OCI-M2 (cell line): ENCODE measurements around the gene VCPKMT.
"Not testable (repeated sequence)": the region's sequence is repeated elsewhere in the genome, so short reads cannot be mapped to it uniquely, and the experiment has no call there.

Source experiments
- DNase-seq: peaks from one replicate; lab custom pipeline; 2025; ENCODE audit not compliant: unreplicated experiment; lab: John Stamatoyannopoulos, UW

The VCPKMT gene

DNA sequence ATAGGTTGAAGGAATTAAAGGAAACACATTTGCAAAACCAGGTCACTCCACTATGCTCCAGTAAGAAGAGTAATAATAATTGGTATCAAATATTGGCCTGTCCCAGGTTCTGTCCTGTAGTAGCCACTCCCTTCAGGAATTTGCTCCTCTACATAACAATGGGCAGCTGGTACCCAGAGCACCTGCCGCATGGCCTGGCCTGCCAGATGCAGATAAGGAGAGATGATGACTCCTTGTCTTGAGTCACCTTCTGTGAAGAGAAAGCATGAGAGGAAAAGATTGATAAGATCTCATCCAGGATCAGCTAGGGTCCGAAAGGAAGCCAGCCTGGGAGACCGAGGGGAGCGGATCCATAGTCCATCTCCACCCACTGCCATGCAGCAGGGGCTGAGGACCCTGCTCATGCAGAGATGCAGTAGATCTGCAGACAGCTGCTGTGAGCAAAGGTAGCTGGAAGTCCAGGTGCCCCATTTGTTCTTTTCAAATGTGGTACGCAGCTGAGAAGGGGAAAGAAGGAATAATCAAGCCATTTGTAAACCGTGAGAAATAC is 24.3 kb downstream of the VCPKMT start:
- DNase-seq = no peak

- DNase-seq = no peak
These were observed 25.0 kb downstream of the VCPKMT start for GRCh38 chr14:50091240-50091913.

GRCh38 chr14:50089208-50089607 is 27.2 kb downstream of the VCPKMT start:
- no peak for DNase-seq

GRCh38 chr14:50088731-50089130 is 27.6 kb downstream of the VCPKMT start:
- DNase-seq = no peak

DNA sequence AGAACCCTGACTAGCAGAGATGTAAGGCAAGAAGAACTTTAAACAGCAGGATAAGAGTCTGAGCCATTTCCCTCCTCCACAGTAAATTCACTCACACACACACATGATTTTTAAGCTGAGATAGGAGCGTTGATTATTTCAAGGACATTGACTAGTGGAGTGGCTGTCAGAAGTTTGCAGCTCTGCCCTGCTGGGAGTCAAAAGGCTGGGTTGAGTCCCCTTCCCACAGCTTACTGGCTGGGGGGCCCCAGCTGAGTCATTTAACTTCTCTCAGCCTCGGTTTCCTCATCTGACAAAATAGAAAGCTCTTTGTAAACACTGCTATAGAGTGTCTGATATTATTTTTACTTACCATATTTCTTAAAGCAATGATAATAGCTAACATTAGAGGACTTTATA is 28.3 kb downstream of the VCPKMT start:
- DNase-seq = no peak

DNA sequence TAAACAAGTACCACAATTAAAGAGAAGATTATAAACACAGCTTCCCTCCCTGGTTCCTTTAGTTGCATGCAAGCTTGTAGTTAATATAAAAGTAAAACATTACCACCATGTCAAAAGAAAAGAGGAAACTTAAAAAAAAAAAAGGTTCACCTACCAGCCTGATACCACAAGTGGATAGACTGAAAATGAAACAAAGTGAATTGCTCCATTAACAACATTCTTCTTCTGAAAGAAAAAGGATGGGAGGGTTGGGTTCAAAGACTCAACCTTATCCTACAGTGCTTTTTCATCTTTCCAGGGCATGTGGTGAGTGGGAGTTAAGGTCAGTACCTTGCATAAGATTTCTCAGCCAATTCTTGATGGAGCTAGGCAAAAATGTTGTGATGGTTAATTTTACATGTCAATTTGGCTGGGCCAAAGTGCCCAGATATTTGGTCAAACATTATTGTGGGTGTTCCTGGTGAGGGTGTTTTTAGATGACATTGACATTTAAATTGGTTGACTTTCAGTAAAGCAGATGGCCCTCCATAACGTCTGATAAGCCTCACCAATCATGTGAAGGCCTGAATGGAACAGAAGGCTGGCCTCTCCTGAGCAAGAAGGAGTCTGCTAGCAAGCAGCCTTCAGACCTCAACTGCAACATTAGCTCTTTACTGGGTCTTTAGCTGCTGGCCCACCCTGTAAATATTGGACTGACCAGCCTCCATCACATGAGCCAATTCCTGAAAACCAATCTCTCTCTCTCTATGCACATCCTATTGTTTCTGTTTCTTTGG is 28.8 kb downstream of the VCPKMT start:
- DNase-seq = no peak

DNA sequence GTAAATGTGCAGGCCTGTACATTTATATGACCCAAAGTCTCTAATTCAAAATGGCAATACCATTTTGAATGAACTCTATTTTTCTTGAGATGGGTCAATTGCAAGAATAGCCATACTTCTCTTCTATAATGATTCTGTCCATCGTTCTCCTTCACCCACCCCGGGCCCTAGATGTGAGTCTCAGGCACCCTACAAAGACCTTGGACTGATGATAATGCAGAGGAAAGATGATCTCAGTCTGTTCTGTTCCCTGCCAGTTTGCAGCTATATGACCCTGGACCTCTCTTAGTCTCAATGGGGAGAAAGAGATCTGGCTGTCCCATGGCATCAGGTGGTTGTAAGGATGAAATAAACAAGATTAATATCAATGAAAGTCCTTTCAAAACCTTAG is 30.1 kb downstream of the VCPKMT start:
- DNase-seq = no peak

DNA sequence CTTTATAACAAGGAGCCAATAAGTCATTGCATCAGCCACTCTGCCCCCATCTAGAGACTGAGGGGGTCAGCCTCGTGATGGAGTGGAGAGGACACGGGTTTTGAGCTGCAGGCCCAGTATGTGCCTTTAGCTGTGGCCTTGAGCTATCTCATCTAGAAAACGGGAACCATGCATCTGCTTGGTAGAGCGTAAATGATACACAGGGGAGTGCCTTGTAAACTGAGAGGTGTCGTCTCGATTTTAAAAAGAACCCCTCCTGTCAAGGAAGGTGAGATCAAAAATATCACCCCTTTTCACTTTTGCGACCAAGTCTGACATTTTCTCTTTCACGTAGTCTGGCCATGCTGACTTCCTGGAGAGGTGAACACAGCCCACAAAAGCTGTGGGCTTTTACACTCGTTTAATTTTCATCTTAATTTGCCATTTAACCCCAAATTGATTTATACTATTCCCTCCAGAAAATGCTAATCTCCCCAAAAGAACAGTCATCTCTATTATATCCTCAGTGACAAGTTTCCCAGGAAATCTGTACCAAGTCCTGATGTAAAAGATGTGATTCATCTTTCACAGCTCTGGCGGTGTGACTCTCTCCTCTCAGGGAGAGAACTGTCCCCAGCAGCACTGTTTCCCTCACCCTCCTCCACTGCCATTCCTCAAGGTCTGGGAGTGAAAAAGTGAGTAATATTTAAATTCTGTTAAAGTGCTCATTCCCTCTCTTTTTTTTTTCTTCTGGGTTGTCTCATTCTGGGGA is 30.6 kb downstream of the VCPKMT start:
- no peak for DNase-seq

DNA sequence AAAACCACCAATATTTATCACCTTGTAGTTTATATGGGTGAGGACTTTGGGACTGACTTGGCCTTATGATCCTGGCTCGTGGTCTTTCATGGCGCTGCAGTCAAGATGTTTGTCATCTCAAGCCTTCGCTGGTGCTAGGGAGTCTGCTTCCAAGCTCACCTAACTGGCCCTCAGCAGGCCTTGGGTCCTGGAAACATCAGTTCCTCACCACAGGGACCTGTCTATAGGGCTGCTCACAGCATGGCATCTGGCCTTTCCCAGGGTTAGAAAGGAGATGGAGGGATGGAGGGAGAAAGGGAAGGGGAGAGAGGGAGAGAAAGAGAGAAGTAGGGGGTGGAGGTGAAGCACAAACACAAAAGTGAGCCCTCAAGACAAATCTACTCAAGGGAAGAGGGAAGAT is 31.7 kb downstream of the VCPKMT start:
- DNase-seq = no peak

GRCh38 chr14:50083467-50084337 is 32.7 kb downstream of the VCPKMT start:
- no peak for DNase-seq

- no peak for DNase-seq
These were observed 33.4 kb downstream of the VCPKMT start for GRCh38 chr14:50082784-50083466.

- no peak for DNase-seq
These were observed 34.0 kb downstream of the VCPKMT start for GRCh38 chr14:50082308-50082742.

DNA sequence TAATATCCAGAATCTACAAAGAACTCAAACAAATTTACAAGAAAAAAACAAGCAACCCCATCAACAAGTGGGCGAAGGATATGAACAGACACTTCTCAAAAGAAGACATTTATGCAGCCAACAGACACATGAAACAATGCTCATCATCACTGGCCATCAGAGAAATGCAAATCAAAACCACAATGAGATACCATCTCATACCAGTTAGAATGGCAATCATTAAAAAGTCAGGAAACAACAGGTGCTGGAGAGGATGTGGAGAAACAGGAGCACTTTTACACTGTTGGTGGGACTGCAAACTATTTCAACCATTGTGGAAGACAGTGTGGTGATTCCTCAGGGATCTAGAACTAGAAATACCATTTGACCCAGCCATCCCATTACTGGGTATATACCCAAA is 37.3 kb downstream of the VCPKMT start:
- not testable (repeated sequence) for DNase-seq

DNA sequence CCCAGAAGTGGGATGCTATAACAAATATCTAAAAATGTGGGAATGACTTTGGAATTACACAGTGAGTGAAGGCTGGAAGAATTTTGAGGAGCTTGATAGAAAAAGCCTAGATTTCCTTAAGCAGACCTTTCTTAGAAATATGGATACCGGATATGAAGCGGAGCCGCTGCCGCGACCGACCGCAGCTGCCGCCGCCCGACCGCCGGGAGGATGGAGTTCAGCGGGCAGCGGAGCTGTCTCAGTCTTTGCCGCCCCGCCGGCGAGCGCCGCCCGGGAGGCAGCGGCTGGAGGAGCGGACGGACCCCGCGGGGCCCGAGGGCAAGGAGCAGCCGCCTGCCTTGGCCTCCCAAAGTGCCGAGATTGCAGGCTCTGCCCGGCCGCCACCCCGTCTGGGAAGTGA is 42.7 kb downstream of the VCPKMT start:
- not testable (repeated sequence) for DNase-seq

GRCh38 chr14:50072395-50072794 is 44.0 kb downstream of the VCPKMT start:
- DNase-seq = no peak

DNA sequence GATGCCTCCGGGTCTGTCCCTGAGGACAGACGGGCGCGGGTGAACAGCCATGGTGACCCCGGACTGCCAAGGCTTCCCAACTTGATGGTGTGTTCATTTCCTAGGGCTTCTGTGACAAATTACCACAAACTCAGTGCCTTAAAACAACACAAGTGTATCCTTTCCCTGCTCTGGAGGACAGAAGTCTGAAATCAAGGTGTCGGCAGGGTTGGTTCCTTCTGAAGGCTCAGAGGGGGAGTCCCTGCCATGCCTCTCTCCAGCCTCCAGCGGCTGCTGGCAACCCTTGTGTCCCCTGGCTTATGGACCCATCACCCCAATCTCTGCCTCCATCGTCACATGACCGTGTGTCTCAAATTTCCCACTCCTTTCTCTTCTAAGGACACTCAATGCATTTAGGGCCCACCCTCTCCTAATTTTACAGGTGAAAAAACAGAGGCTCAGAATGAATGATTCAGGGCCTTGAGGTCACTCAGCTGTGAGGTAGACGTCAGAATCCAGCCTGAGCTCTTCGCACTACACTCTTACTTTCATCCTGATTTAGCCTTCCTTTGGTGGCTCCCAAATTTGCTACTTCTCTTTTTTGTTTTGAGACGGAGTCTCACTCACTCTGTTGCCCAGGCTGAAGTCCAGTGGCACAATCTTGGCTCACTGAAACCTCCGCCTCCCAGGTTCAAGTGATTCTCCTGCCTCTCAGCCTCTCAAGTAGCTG is 45.4 kb downstream of the VCPKMT start:
- DNase-seq = no peak

GRCh38 chr14:50070230-50070629 is 46.1 kb downstream of the VCPKMT start:
- DNase-seq = no peak

DNA sequence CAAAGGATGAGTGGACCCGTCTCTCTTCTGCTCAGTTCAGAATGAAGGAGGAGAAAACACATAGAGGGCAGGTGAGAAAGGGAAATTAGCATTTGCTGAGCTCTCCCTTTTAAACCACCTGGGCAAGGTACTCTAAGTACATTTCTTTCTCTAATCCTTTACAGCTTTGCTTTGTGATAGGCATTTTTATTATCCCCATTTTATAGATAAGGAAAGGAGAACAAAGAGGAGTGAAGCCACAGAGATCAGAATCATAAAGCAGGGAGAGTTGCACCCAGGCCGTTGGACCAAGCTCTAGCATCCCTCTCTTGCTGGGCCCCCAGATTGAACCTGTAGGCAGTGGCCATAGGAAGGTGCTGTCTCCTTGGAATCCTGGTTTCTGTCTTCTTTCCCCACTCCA is 47.0 kb downstream of the VCPKMT start:
- DNase-seq = no peak

GRCh38 chr14:50068496-50068895 is 47.9 kb downstream of the VCPKMT start:
- DNase-seq = no peak
